Panc1 (cell line): ENCODE data around the gene THRSP.

ENCODE experiments used
- CTCF ChIP-seq: fragments of 450-650 bp; IDR thresholded peaks from 2 replicates; pipeline ENCODE4 v1.5.1; 2017; ENCODE audit warnings: mild to moderate bottlenecking
- POLR2AphosphoS5 ChIP-seq: IDR thresholded peaks from 2 replicates; pipeline ENCODE4 v1.6.1; 2012; ENCODE audit warnings: mild to moderate bottlenecking, low read depth, low read length, moderate library complexity
- REST ChIP-seq, 2 experiments: IDR thresholded peaks; 2 replicates each; pipeline ENCODE4 v1.6.1; 2011 to 2012; ENCODE audit warnings: low read depth in 2 of 2, control low read depth in 1 of 2, low read length in 1 of 2, mild to moderate bottlenecking in 1 of 2, moderate library complexity in 1 of 2; ENCODE audit not compliant: insufficient read depth in 1 of 2
- SIN3A ChIP-seq: IDR thresholded peaks from 2 replicates; pipeline ENCODE4 v1.6.1; 2012; ENCODE audit warnings: low read depth, mild to moderate bottlenecking, low read length, moderate library complexity, borderline replicate concordance; ENCODE audit not compliant: insufficient read depth
- TCF7L2 ChIP-seq: IDR thresholded peaks from 2 replicates; pipeline ENCODE4 v1.6.1; 2011; ENCODE audit warnings: mild to moderate bottlenecking, low read depth, low read length, inconsistent platforms

GRCh38 chr11:78082146-78082545 is 18.5 kb downstream of the THRSP start:
- TF ChIP-seq SIN3A (no peak), CTCF (no peak), POLR2AphosphoS5 (no peak), REST (IDR thresholded peaks at IDR 0.05; ENCODE audit: insufficient read depth in 1 of 2, low read depth in 2 of 2, low read length in 1 of 2) (no peak), TCF7L2 (no peak)
